ENCODE results near the gene UBN2.

The UBN2 gene

DNA sequence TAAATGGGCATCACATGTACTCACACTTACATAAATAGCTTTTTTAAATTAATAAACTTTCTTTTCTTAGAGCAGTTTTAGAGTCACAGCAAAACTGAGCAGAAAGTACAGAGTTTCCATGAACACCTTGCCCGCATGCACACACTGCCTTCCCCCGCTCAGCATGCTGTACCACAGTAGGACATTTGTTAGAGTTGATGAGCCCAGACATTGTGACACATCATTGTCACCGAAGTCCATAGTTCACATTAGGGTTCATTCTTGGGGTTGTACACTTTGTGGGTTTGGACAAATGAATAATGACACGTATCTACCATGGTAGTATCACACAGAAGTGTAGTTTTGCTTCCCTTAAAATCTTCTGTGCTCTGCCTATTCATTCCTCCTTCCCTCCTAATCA, 23.7 kb downstream of the UBN2 start:
- no peak overlapping the region for H2BK12ac ChIP-seq (ENCODE audit: low read length)
- H2BK120ac ChIP-seq (ENCODE audit: low read depth, low read length): no peak overlapping the region
- H4K91ac ChIP-seq (ENCODE audit: low read depth, low read length, poor library complexity): no peak overlapping the region
- no CpG with 5 or more reads among the region's 4 CpGs for WGBS, 2 donors (ENCODE audit: extremely low coverage in 2 of 2, insufficient read length in 2 of 2, insufficient replicate concordance in 1 of 2)
- no peak overlapping the region for H2BK5ac ChIP-seq (ENCODE audit: low read length)
- no peak overlapping the region for H3K9ac ChIP-seq (ENCODE audit: low read depth, low read length, poor library complexity)
- H3K4ac ChIP-seq (ENCODE audit: low read length): no peak overlapping the region
- H3K23ac ChIP-seq (ENCODE audit: low read depth, low read length, poor library complexity): no peak overlapping the region
- no peak overlapping the region for H3K18ac ChIP-seq (ENCODE audit: low read length)
- H3K4me2 ChIP-seq (ENCODE audit: insufficient read depth, low read length, poor library complexity, severe bottlenecking): no peak overlapping the region
- H3K27ac ChIP-seq (replicated peaks; ENCODE audit: low read length): no peak overlapping the region
- H3K4me1 ChIP-seq (ENCODE audit: control insufficient read depth in 2 of 2, insufficient read depth in 1 of 2, low read depth in 1 of 2, low read length in 2 of 2): no peaks in the 10 kb centered on the region
- no peak overlapping the region for H3K4me3 ChIP-seq (ENCODE audit: low read length in 2 of 2)
- no peaks in the 10 kb centered on the region for H3K79me1 ChIP-seq (ENCODE audit: low read depth, low read length)
- no peak overlapping the region for H2BK15ac ChIP-seq (ENCODE audit: low read length)
- DNase-seq (ENCODE audit: low spot score): no peak
- no peak overlapping the region for H2AK5ac ChIP-seq (ENCODE audit: low read depth, low read length)
- no peaks in the 10 kb centered on the region for H3K9me3 ChIP-seq (replicated peaks in 1 of 2; ENCODE audit: control insufficient read depth in 2 of 2, insufficient read depth in 1 of 2, low read depth in 1 of 2, low read length in 2 of 2)
- peaks cover 9 to 88% of the 10 kb centered on the region in 2 donors for H3K36me3 ChIP-seq (replicated peaks in 1 of 2; ENCODE audit: control insufficient read depth in 2 of 2, insufficient read depth in 2 of 2, low read length in 2 of 2)
- no peak overlapping the region for H4K8ac ChIP-seq (ENCODE audit: low read depth, low read length)
- no peaks in the 10 kb centered on the region for H3K27me3 ChIP-seq (ENCODE audit: control insufficient read depth in 3 of 3, insufficient read depth in 3 of 3, low read depth in 1 of 3, low read length in 3 of 3)
- no peak overlapping the region for H2AFZ ChIP-seq (ENCODE audit: low read length)
- H3K14ac ChIP-seq (ENCODE audit: low read length): no peak overlapping the region

DNA sequence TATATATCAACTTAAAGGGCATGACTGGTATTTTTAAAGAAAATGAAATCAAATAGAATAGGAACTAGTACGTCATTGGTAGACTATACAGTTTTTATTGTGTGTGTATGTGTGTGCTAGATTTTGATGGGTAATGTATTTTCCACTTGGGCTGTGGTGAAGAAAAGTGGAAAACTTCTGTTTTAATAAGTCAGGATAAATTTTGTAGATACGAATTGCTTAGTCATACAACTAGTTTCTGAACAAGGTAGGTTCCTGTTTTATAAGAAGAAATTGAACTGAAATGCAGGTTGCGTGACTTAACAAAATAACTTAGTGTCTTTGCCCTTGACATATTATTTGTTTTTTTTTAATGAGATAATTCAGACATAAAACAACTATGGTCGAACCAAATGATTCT, 24.3 kb downstream of the UBN2 start:
- H4K8ac ChIP-seq (ENCODE audit: low read depth, low read length): no peak overlapping the region
- H3K79me1 ChIP-seq (ENCODE audit: low read depth, low read length): no peaks in the 10 kb centered on the region
- H2BK5ac ChIP-seq (ENCODE audit: low read length): no peak overlapping the region
- no peak overlapping the region for H2AK5ac ChIP-seq (ENCODE audit: low read depth, low read length)
- H3K18ac ChIP-seq (ENCODE audit: low read length): no peak overlapping the region
- WGBS, 2 donors (ENCODE audit: extremely low coverage in 2 of 2, insufficient read length in 2 of 2, insufficient replicate concordance in 1 of 2): no CpG with 5 or more reads among the region's 4 CpGs
- no peaks in the 10 kb centered on the region for H3K9me3 ChIP-seq (replicated peaks in 1 of 2; ENCODE audit: control insufficient read depth in 2 of 2, insufficient read depth in 1 of 2, low read depth in 1 of 2, low read length in 2 of 2)
- peaks cover 6 to 88% of the 10 kb centered on the region in 2 donors for H3K36me3 ChIP-seq (replicated peaks in 1 of 2; ENCODE audit: control insufficient read depth in 2 of 2, insufficient read depth in 2 of 2, low read length in 2 of 2)
- no peak overlapping the region for H3K14ac ChIP-seq (ENCODE audit: low read length)
- H4K91ac ChIP-seq (ENCODE audit: low read depth, low read length, poor library complexity): no peak overlapping the region
- no peak overlapping the region for H2BK120ac ChIP-seq (ENCODE audit: low read depth, low read length)
- no peak overlapping the region for H3K4ac ChIP-seq (ENCODE audit: low read length)
- H2AFZ ChIP-seq (ENCODE audit: low read length): no peak overlapping the region
- H3K4me2 ChIP-seq (ENCODE audit: insufficient read depth, low read length, poor library complexity, severe bottlenecking): no peak overlapping the region
- no peak for DNase-seq (ENCODE audit: low spot score)
- H3K27ac ChIP-seq (replicated peaks; ENCODE audit: low read length): no peak overlapping the region
- H2BK12ac ChIP-seq (ENCODE audit: low read length): no peak overlapping the region
- H3K27me3 ChIP-seq (ENCODE audit: control insufficient read depth in 3 of 3, insufficient read depth in 3 of 3, low read depth in 1 of 3, low read length in 3 of 3): no peaks in the 10 kb centered on the region
- H3K9ac ChIP-seq (ENCODE audit: low read depth, low read length, poor library complexity): no peak overlapping the region
- no peaks in the 10 kb centered on the region for H3K4me1 ChIP-seq (ENCODE audit: control insufficient read depth in 2 of 2, insufficient read depth in 1 of 2, low read depth in 1 of 2, low read length in 2 of 2)
- H2BK15ac ChIP-seq (ENCODE audit: low read length): no peak overlapping the region
- H3K23ac ChIP-seq (ENCODE audit: low read depth, low read length, poor library complexity): no peak overlapping the region
- no peak overlapping the region for H3K4me3 ChIP-seq (ENCODE audit: low read length in 2 of 2)

DNA sequence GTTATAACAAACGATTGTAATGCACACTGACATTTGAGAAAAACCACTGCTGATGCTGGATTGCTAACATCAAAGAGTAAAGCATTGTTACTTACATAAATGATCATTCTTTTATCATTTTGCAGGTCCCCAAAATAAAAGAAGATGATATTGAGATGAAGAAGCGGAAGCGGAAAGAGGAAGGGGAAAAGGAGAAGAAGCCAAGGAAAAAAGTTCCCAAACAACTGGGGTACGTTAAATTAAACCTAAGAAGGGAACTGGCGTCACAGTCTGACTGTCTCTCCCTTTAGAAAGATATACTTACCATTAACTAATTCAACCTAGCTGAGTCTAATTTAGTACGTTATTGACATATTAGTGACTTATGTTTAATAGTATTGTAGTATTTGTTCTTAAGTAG, 28.1 kb downstream of the UBN2 start:
- H4K91ac ChIP-seq (ENCODE audit: low read depth, low read length, poor library complexity): no peak overlapping the region
- no peak overlapping the region for H2BK120ac ChIP-seq (ENCODE audit: low read depth, low read length)
- no peaks in the 10 kb centered on the region for H3K27me3 ChIP-seq (ENCODE audit: control insufficient read depth in 3 of 3, insufficient read depth in 3 of 3, low read depth in 1 of 3, low read length in 3 of 3)
- 100% methylated on average over 2 of the region's 6 CpGs; no CpG with 5 or more reads in 1 of the 2 donors for WGBS, 2 donors (ENCODE audit: extremely low coverage in 2 of 2, insufficient read length in 2 of 2, insufficient replicate concordance in 1 of 2)
- no peak overlapping the region for H3K23ac ChIP-seq (ENCODE audit: low read depth, low read length, poor library complexity)
- H3K27ac ChIP-seq (replicated peaks; ENCODE audit: low read length): no peak overlapping the region
- no peak overlapping the region for H2BK15ac ChIP-seq (ENCODE audit: low read length)
- H2AFZ ChIP-seq (ENCODE audit: low read length): no peak overlapping the region
- no peak for DNase-seq (ENCODE audit: low spot score)
- H3K4me3 ChIP-seq (ENCODE audit: low read length in 2 of 2): no peak overlapping the region
- no peak overlapping the region for H3K4me2 ChIP-seq (ENCODE audit: insufficient read depth, low read length, poor library complexity, severe bottlenecking)
- no peak overlapping the region for H2BK5ac ChIP-seq (ENCODE audit: low read length)
- H3K4ac ChIP-seq (ENCODE audit: low read length): no peak overlapping the region
- H3K36me3 ChIP-seq (replicated peaks in 1 of 2; ENCODE audit: control insufficient read depth in 2 of 2, insufficient read depth in 2 of 2, low read length in 2 of 2): peaks cover 7 to 90% of the 10 kb centered on the region in 2 donors
- no peak overlapping the region for H2AK5ac ChIP-seq (ENCODE audit: low read depth, low read length)
- H3K9ac ChIP-seq (ENCODE audit: low read depth, low read length, poor library complexity): no peak overlapping the region
- no peak overlapping the region for H3K14ac ChIP-seq (ENCODE audit: low read length)
- H3K9me3 ChIP-seq (replicated peaks in 1 of 2; ENCODE audit: control insufficient read depth in 2 of 2, insufficient read depth in 1 of 2, low read depth in 1 of 2, low read length in 2 of 2): peaks cover 0 to 5% of the 10 kb centered on the region in 2 donors
- no peaks in the 10 kb centered on the region for H3K4me1 ChIP-seq (ENCODE audit: control insufficient read depth in 2 of 2, insufficient read depth in 1 of 2, low read depth in 1 of 2, low read length in 2 of 2)
- no peaks in the 10 kb centered on the region for H3K79me1 ChIP-seq (ENCODE audit: low read depth, low read length)
- H3K18ac ChIP-seq (ENCODE audit: low read length): no peak overlapping the region
- H4K8ac ChIP-seq (ENCODE audit: low read depth, low read length): no peak overlapping the region
- no peak overlapping the region for H2BK12ac ChIP-seq (ENCODE audit: low read length)

DNA sequence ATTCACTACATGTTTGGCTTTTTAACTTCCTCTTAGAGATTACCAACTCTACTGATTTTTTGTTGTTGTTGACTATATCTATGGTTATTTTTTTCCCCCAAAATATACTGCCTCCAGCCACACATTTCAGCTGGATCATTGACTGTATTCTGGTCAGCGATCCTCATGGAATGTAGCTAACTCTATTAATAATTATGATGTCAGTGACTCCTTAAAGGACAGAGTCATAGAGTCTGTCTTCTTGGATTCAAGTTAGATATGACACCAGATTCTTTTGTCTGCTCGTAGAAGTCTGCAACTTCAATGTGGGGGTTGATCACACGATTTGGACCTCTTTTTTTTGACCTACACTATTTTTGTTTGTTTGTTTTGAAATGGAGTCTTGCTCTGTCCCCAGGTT, 33.2 kb downstream of the UBN2 start:
- Histone ChIP-seq H2BK12ac (ENCODE audit: low read length) (no peak overlapping the region), H3K4me3 (ENCODE audit: low read length in 2 of 2) (no peak overlapping the region), H3K9ac (ENCODE audit: low read depth, low read length, poor library complexity) (no peak overlapping the region), H3K36me3 (replicated peaks in 1 of 2; ENCODE audit: control insufficient read depth in 2 of 2, insufficient read depth in 2 of 2, low read length in 2 of 2) (peaks cover 5 to 97% of the 10 kb centered on the region in 2 donors), H3K27ac (replicated peaks; ENCODE audit: low read length) (no peak overlapping the region), H3K9me3 (replicated peaks in 1 of 2; ENCODE audit: control insufficient read depth in 2 of 2, insufficient read depth in 1 of 2, low read depth in 1 of 2, low read length in 2 of 2) (peaks cover 0 to 5% of the 10 kb centered on the region in 2 donors), H4K91ac (ENCODE audit: low read depth, low read length, poor library complexity) (no peak overlapping the region), H3K27me3 (ENCODE audit: control insufficient read depth in 3 of 3, insufficient read depth in 3 of 3, low read depth in 1 of 3, low read length in 3 of 3) (no peaks in the 10 kb centered on the region), H2AFZ (ENCODE audit: low read length) (no peak overlapping the region), H3K18ac (ENCODE audit: low read length) (no peak overlapping the region), H2AK5ac (ENCODE audit: low read depth, low read length) (no peak overlapping the region), H3K23ac (ENCODE audit: low read depth, low read length, poor library complexity) (no peak overlapping the region), H3K79me1 (ENCODE audit: low read depth, low read length) (no peaks in the 10 kb centered on the region), H2BK5ac (ENCODE audit: low read length) (no peak overlapping the region), H4K8ac (ENCODE audit: low read depth, low read length) (no peak overlapping the region), H3K4ac (ENCODE audit: low read length) (no peak overlapping the region), H2BK120ac (ENCODE audit: low read depth, low read length) (no peak overlapping the region), H3K4me2 (ENCODE audit: insufficient read depth, low read length, poor library complexity, severe bottlenecking) (no peak overlapping the region), H2BK15ac (ENCODE audit: low read length) (no peak overlapping the region), H3K14ac (ENCODE audit: low read length) (no peak overlapping the region), H3K4me1 (ENCODE audit: control insufficient read depth in 2 of 2, insufficient read depth in 1 of 2, low read depth in 1 of 2, low read length in 2 of 2) (no peaks in the 10 kb centered on the region)
- WGBS, 2 donors (ENCODE audit: extremely low coverage in 2 of 2, insufficient read length in 2 of 2, insufficient replicate concordance in 1 of 2): no CpG with 5 or more reads among the region's 3 CpGs
- no peak for DNase-seq (ENCODE audit: low spot score)
